C4-2B (cell line): ENCODE results near the gene NKAP.

Experiments
- H3K27ac ChIP-seq: fragments of 450-650 bp; 2 replicates; pipeline ENCODE4 v1.5.1; 2017
- CTCF ChIP-seq: fragments of 450-650 bp; conservative IDR thresholded peaks from 2 replicates; pipeline ENCODE4 v1.5.1; 2017; ENCODE audit warnings: mild to moderate bottlenecking
- ZFX ChIP-seq: fragments of 450-650 bp; IDR thresholded peaks from 2 replicates; pipeline ENCODE4 v1.6.1; 2017

NKAP gene

GRCh38 chrX:119871245-119871598 lies 72.3 kb downstream of the NKAP start:
- TF ChIP-seq ZFX: no peak
- TF ChIP-seq CTCF: no peak
- H3K27ac ChIP-seq: peak overlapping the region; percentile 89
